HG03196 (cell line): ENCODE measurements around the gene SYF2.
"Not testable (repeated sequence)": the region's sequence is repeated elsewhere in the genome, so short reads cannot be mapped to it uniquely, and the experiment has no call there.

Experiments used
- ATAC-seq: cut with Tn5 transposase; IDR thresholded peaks from one replicate; pipeline ENCODE4 v1.9.1; 2021; ENCODE audit not compliant: unreplicated experiment

SYF2 gene

DNA sequence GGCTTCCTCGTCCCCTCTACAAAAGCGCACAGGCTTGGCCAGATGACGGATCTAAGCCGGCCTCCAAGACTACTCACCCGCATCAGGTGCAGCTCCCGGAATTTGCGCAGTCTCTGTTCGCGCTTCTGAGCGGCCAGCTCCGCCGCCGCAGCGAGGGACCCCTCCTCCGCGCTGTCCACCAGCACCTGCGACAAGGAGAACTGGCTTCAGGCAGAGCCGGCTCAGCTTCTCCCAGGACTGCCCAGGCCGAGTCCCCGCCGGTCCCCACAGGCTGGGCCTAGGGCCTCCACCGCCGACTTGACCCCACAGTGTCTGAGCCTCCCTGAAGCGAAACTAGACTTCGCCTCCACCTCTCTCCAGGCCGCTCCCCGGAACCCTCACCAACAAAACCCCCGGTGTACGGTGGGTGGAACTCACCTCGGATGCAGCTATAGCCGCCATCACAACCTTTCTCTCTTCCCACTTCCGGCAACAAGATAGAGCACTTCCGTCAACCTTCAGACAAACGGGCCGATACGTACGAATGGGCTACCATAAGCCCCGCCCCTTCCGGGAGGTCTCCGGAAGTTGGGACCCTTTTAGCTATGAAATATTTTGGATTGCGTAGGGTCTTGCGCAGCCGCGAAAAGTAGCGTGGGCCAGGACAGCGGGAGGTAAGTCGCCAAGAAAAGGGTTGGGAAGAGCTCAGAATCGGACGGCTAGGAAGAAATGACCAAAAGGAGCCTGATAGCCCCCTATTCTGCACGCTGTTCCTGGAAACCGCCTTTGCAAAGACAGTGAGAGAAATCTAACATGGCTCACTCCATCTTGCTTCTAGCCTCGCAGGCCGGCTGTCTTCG, at the start of gene SYF2:
SYF2 (minus strand) TSS at position 476 of the 839 bp plus-strand sequence; CDS start at position 441, 35 bp downstream.
- ATAC-seq, result peak; percentile 64

- not testable (repeated sequence) for ATAC-seq
These were observed 47.4 kb upstream of the SYF2 start for GRCh38 chr1:25279693-25280111.

DNA sequence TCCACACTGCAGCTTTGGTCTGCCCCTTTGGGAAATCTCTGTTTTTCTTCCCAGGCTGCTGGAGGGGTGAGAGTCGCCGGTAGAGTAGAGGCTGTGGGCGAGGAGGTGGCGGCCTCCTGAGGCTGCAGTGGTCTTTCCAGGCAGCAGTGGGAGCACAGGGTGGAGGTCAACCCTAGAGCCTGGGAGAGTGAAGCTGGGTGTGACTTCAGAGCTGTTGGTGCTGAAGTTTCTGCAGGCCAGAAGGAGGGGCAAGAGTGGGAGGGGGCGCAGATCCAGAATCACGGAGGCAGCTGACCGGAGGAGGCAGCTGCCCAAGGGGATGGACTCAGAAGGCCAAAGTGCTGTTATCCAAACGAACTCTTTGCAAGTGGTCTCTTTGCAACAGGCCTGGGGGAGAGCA, 46.5 kb upstream of the SYF2 start:
- ATAC-seq, result not testable (repeated sequence)

DNA sequence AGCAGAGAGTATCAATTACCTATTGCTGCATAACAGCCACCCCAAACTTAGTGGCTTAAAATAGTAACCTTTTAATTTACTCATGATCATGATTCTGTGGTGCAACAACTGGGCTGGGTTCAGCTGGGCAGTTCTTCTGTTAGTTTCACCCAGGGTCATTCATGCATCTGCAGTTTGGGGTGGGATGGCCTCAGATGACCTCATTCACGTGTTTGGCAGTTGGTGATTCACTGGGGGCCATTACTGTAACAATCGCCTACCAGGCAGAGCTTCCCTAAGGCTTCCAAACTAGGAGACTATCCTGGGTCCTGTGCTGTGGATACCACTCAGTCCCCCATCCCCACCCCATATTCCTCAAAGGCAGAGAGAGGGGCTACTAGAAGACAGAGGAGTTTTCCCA, 46.1 kb upstream of the SYF2 start:
- not testable (repeated sequence) for ATAC-seq

DNA sequence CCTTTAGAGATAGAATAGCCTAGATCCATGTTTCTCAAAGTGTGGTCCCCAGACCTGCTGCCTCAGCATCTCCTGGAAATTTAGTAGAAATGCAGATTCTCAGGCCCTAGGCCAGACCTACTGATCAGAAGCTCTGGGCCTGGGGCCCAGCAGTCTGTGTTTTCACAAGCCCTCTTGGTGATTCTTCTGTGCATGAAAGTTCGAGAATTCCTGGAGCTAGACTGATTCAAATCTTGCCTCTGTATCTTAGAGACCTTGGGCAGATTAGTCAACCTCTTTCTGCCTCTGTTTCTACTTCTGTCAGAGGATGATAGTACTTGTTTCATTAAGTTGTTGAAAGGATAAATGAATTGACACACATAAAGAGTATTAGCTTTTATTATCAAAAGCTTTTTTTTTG, 45.0 kb upstream of the SYF2 start:
- not testable (repeated sequence) for ATAC-seq

- ATAC-seq, result not testable (repeated sequence)
These were observed 43.3 kb upstream of the SYF2 start for GRCh38 chr1:25275648-25276047.

DNA sequence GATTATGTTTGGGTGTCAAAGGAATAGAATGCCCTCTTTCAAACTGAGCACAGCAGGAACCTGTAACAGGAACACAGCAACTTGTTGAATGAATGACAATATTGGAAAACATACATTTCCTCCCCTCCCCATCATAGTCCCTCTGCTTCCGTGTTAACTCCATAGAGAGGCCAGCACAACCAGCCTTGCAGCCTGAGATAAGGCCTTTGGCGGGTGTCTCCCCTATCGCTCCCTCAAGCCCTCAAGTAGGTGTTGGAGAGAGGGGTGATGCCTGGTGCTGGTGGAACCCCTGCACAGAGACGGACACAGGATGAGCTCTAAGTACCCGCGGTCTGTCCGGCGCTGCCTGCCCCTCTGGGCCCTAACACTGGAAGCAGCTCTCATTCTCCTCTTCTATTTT, 39.9 kb upstream of the SYF2 start, which contains the start of gene RHD:
RHD (plus strand) TSS at position 272 of the 400 bp plus-strand sequence; CDS start at position 311, 39 bp downstream.
- not testable (repeated sequence) for ATAC-seq

GRCh38 chr1:25268143-25268760, 36.0 kb upstream of the SYF2 start:
- ATAC-seq, result not testable (repeated sequence)

GRCh38 chr1:25267288-25268142, 35.2 kb upstream of the SYF2 start:
- ATAC-seq, result peak; percentile 55

DNA sequence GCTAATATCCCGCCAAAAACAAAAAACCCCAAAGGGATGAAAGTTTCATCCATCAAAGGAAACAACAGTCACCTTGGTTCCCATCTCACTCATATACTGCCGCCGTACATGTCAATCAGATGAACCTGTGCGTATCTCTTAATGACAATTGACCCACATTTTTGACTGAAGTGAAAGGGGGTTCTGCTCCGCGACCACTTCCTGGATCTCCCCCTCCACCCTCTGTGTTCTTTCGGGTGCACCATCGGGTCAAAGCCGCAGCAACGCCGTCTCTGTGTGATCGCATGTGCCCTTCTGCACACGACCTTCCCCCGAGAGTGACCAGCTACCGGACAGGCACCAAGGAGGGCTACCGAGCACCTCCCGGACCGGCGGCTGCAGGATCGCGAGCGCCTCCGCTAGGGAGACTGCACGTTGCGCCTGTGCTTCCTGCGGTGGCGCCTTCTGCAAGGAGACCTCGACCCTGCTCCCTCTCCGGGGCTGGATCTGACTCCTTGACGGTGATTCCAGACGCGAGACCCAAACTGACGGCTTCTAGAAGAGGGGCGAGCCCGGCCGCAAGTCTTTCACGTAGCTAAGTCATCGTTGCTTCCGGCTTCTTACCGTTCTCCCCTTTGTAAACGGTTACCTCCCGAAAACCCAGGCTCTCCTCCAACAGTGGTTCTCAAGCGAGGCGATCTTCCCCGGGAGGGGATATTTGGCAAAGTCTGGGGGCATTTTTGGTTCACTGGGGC, 34.4 kb upstream of the SYF2 start:
- ATAC-seq, result peak; percentile 38

DNA sequence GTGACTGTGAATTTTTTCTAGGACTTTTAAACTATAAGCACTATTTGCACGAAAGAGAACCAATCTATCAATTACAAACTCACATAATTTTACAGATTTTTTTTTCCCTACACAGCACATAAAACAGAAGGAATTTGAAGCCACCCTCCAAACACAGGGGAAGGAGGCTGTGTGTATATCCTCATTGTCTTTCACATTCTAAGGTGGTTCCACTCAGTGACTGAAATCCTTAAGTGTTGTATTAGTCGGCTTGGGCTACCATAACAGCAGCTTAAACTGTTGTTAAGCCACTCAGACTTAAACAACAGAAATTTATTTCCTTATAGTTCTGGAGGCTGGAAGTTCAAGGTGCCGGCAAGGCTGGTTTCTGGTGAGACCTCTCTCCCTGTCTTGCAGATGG, 28.0 kb upstream of the SYF2 start:
- ATAC-seq, result not testable (repeated sequence)

DNA sequence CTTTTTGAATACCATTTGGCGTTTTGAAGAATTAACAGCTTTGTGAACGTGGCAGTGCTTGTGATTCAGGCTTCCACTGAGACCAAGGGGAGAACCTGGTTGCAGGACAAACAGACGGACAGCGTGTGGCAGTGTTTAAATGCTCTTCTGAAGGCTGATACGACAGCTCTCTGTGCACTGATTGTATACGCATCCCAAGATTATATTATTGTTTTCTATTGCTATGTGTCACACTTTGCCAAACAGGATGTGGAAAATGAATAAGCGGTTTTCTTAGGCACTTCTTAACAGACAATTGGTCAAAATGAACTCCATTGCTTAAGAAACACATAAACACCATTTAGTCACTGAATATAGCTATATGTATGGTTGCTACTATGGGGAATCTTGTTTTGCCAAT, 27.5 kb upstream of the SYF2 start:
- not testable (repeated sequence) for ATAC-seq

GRCh38 chr1:25257196-25257595, 24.9 kb upstream of the SYF2 start:
- ATAC-seq, result no peak

DNA sequence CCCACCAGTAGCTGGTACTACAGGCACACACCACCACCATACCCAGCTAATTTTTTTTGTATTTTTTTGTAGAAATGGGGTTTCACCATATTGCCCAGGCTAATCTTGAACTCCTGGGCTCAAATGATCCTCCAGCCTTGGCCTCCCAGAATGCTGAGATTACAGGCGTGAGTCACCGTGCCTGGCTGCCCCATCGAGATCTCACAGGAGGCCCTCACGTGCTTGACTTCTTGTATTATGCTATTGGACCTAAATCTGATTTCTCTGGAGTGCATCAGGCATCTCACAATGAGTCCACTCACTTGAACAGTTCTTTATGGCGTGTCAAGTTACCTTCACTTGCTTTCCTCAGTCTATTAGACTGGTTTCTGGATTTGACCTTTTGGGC, 24.3 kb upstream of the SYF2 start:
- ATAC-seq, result no peak

GRCh38 chr1:25255706-25256577, 23.6 kb upstream of the SYF2 start:
- no peak for ATAC-seq

DNA sequence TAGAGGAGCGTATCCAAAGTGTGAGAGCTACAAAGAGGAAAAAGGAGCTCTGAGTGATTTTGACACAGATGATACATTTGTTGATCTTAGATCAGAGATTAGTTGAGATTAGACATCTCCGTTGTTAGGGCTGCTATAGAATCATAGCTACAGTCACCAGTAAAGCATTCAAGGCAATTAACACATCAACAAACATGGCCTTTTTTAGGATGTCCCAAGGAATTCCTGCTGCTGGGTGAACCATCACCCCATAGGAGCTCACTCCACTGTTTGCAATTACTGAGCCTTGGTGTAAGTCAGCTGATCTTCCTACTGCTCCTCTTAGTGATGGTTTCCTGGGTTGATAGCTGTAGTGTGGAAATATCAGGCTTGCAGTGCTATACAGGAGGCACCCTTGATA, 21.6 kb upstream of the SYF2 start:
- ATAC-seq, result no peak

DNA sequence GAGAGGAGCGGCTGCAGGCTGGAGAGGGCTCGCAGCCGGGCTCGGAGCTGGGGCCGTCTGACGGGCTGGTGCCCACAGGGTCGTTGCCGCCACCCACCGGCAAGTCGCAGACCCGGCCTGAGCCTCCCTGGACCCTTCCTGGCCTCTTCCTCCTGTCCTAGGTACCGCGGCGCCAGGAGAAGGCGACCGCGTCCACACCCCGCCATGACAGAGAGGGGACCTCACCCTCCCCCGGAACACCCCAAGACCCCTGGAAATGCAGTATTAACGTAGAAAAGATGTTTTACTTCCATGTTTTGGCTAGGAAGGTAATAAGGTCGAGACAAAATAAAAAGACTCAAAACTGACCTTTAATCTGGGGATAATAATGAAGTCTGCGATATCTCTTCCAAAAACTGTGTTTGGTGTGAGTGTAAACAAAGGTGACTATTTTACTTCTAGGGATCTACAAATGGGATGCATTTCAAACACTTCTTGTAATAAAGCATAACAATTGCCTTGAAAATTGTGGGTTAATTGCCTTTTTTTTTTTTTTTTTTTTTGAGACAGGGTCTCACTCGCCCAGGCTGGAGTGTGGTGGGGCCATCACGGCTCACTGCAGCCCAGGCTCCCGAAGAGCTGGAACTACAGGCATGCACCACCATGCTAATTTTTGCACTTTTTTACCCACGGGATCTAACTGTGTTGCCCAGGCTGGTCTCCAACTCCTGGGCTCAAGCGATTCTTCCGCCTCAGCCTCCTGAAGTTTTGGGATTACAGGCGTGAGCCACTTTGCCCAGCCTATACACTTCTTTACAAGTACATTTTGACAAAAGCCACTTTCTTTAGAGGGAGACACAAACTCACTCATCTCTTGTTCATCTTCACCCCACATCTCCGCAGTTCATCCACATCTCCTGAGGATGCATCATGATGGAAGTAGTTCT, 15.8 kb upstream of the SYF2 start:
- ATAC-seq, result peak; percentile 32

- ATAC-seq, result peak; percentile 85
These were observed 14.9 kb upstream of the SYF2 start, which contains the start of gene RSRP1 for GRCh38 chr1:25247024-25247828. TSS of gene RSRP1 (minus strand) at chr1:25247454. CDS start at chr1:25246963, 491 bp downstream.
